Transverse colon (tissue), 3 donors: ENCODE measurements around the gene TUBA3E.

Experiments
- EP300 ChIP-seq: sonication (generic); formaldehyde crosslinking; IDR thresholded peaks from one replicate; pipeline ENCODE4 v1.6.1; 2017; ENCODE audit warnings: antibody characterized with exemption, low read depth
- POLR2A ChIP-seq: fragments of 450-650 bp; IDR thresholded peaks from one replicate; pipeline ENCODE4 v1.6.1; 2016; ENCODE audit warnings: antibody characterized with exemption, mild to moderate bottlenecking, moderate library complexity
- TF ChIP-seq, protein P1 (sequence below), 5 experiments: fragments of 200-600 bp in 3 of 5; fragments of 450-650 bp in 2 of 5; sonication (generic) in 3 of 5; IDR thresholded peaks; 1 replicate in 2 of 5; 2 replicates in 3 of 5; pipeline ENCODE4 v1.5.1; 2016 to 2017; ENCODE audit warnings: antibody characterized with exemption in 5 of 5, inconsistent platforms in 3 of 5, mild to moderate bottlenecking in 2 of 5, moderate library complexity in 1 of 5

DNA sequence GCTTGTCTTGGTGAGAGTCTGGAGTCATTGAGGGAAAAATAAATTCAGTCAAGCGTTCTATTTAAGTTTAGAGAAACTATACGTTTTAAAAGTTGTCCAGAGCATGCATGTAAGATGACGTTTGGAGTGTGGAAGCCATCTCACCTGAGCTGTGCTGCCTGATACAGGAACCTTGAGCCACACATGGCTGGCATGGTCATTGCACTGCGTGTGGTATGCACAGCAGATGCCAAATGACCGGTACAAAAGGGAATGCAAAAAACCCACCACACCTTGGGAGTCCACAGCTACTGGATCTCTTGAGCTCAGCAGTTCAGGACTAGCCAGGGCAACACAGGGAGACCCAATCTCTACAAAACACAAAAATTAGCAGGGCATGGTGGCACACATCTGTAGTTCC lies 11.8 kb downstream of the TUBA3E start:
- TF ChIP-seq EP300, result no peak
- TF ChIP-seq, protein P1, sequence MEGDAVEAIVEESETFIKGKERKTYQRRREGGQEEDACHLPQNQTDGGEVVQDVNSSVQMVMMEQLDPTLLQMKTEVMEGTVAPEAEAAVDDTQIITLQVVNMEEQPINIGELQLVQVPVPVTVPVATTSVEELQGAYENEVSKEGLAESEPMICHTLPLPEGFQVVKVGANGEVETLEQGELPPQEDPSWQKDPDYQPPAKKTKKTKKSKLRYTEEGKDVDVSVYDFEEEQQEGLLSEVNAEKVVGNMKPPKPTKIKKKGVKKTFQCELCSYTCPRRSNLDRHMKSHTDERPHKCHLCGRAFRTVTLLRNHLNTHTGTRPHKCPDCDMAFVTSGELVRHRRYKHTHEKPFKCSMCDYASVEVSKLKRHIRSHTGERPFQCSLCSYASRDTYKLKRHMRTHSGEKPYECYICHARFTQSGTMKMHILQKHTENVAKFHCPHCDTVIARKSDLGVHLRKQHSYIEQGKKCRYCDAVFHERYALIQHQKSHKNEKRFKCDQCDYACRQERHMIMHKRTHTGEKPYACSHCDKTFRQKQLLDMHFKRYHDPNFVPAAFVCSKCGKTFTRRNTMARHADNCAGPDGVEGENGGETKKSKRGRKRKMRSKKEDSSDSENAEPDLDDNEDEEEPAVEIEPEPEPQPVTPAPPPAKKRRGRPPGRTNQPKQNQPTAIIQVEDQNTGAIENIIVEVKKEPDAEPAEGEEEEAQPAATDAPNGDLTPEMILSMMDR (IDR thresholded peaks at IDR 0.05), result no peak
- TF ChIP-seq POLR2A, result no peak
